SK-N-SH (cell line): ENCODE measurements around the gene SCARB1. TPM values are rescaled to one million over a fixed set of nuclear protein-coding genes. Genes with fewer than 3 reads are reported as not detected.

Source experiments
- CTCF ChIA-PET: fragments of 300-600, 350-600 bp; formaldehyde crosslinking; extraction: SDS; loops from one replicate; lab custom pipeline; 2021; lab: Yijun Ruan, JAX
- POLR2A ChIA-PET: fragments of 350-600 bp; sonication (Branson Sonifier 250); formaldehyde crosslinking; extraction: SDS; loops from one replicate; lab custom pipeline; 2020; ENCODE audit warnings: antibody characterized with exemption, inconsistent platforms; lab: Yijun Ruan, JAX
- DNase-seq: peaks from one replicate; pipeline ENCODE4 v3.0.0; 2012
- H2AFZ ChIP-seq: fragments of 200-600 bp; sonication (generic); 2 replicates; pipeline ENCODE4 v1.8.1; 2016; ENCODE audit warnings: antibody characterized with exemption, mild to moderate bottlenecking, low read depth
- H3F3A ChIP-seq: fragments of 200-600 bp; sonication (generic); replicated peaks from 2 replicates; pipeline ENCODE3; 2016; ENCODE audit warnings: antibody characterized with exemption, mild to moderate bottlenecking; ENCODE audit not compliant: insufficient read depth
- H3K27ac ChIP-seq, 2 experiments: fragments of 200-500 bp in 1 of 2; fragments of 200-600 bp in 1 of 2; sonication (Bioruptor generic) in 1 of 2; sonication (generic), shearing (Covaris generic) in 1 of 2; 2 replicates each; pipeline versions ENCODE4 v1.5.1 to v1.6.1; 2014 to 2016; ENCODE audit warnings: low read depth in 2 of 2, inconsistent platforms in 1 of 2, low read length in 1 of 2, mild to moderate bottlenecking in 1 of 2, mixed read lengths in 1 of 2
- H3K27me3 ChIP-seq: fragments of 200-600 bp; sonication (generic), shearing (Covaris generic); 2 replicates; pipeline ENCODE4 v1.6.1; 2016; ENCODE audit warnings: mixed run types; ENCODE audit not compliant: insufficient read depth
- H3K36me3 ChIP-seq, 2 experiments: fragments of 200-500 bp in 1 of 2; fragments of 200-600 bp in 1 of 2; sonication (Bioruptor generic) in 1 of 2; sonication (generic) in 1 of 2; replicated peaks in 1 of 2; 2 replicates each; pipeline versions ENCODE3 to v1.5.1; 2014 to 2016; ENCODE audit warnings: low read length in 1 of 2, mild to moderate bottlenecking in 1 of 2; ENCODE audit not compliant: insufficient read depth in 2 of 2, control insufficient read depth in 1 of 2
- H3K4me1 ChIP-seq, 2 experiments: fragments of 200-500 bp in 1 of 2; fragments of 200-600 bp in 1 of 2; sonication (Bioruptor generic) in 1 of 2; sonication (generic), shearing (Covaris generic) in 1 of 2; 2 replicates each; pipeline versions ENCODE4 v1.5.1 to v1.6.1; 2014 to 2016; ENCODE audit warnings: low read depth in 1 of 2, low read length in 1 of 2, mixed run types in 1 of 2; ENCODE audit not compliant: insufficient read depth in 2 of 2, control insufficient read depth in 1 of 2
- H3K4me2 ChIP-seq: fragments of 200-600 bp; sonication (generic), shearing (Covaris generic); 2 replicates; pipeline ENCODE4 v1.6.1; 2017; ENCODE audit warnings: mixed run types
- H3K4me3 ChIP-seq, 2 experiments: fragments of 200-500 bp in 1 of 2; fragments of 200-600 bp in 1 of 2; sonication (Bioruptor generic) in 1 of 2; sonication (generic), shearing (Covaris generic) in 1 of 2; 2 replicates each; pipeline versions ENCODE4 v1.5.1 to v1.8.1; 2014 to 2016; ENCODE audit warnings: low read depth in 2 of 2, inconsistent platforms in 1 of 2, low read length in 1 of 2, mild to moderate bottlenecking in 1 of 2, mixed read lengths in 1 of 2, moderate library complexity in 1 of 2
- H3K79me2 ChIP-seq: fragments of 200-600 bp; sonication (generic); 2 replicates; pipeline ENCODE4 v1.8.1; 2017; ENCODE audit warnings: mild to moderate bottlenecking; ENCODE audit not compliant: insufficient read depth
- H3K9ac ChIP-seq: fragments of 200-600 bp; sonication (generic); 2 replicates; pipeline ENCODE4 v1.6.1; 2017; ENCODE audit warnings: mixed run types
- H3K9me2 ChIP-seq: fragments of 200-600 bp; sonication (generic); 2 replicates; pipeline ENCODE4 v1.6.1; 2017; ENCODE audit warnings: mixed run types
- H3K9me3 ChIP-seq: fragments of 200-600 bp; sonication (generic); 2 replicates; pipeline ENCODE4 v1.6.1; 2017; ENCODE audit warnings: mixed run types, mild to moderate bottlenecking, moderate library complexity
- H4K20me1 ChIP-seq: fragments of 200-600 bp; sonication (generic); 2 replicates; pipeline ENCODE4 v1.6.1; 2017; ENCODE audit warnings: mild to moderate bottlenecking, mixed run types; ENCODE audit not compliant: insufficient read depth
- FOSL2 ChIP-seq: IDR thresholded peaks from 2 replicates; pipeline ENCODE4 v1.4.0; 2012; ENCODE audit warnings: low read depth, mild to moderate bottlenecking, moderate library complexity, borderline replicate concordance
- GABPA ChIP-seq: IDR thresholded peaks from 2 replicates; pipeline ENCODE4 v1.4.0; 2012; ENCODE audit warnings: low read depth, mild to moderate bottlenecking
- GATA2 ChIP-seq: sonication (generic); formaldehyde crosslinking; IDR thresholded peaks from 2 replicates; pipeline ENCODE4 v1.5.0; 2020; ENCODE audit warnings: mild to moderate bottlenecking, missing genetic modification reagents
- JUND ChIP-seq: IDR thresholded peaks from 2 replicates; pipeline ENCODE4 v1.4.0; 2012
- MEF2A ChIP-seq: IDR thresholded peaks from 2 replicates; pipeline ENCODE4 v1.4.0; 2012; ENCODE audit warnings: low read depth, borderline replicate concordance
- MXI1 ChIP-seq: IDR thresholded peaks from 2 replicates; pipeline ENCODE4 v1.6.1; 2012; ENCODE audit warnings: mild to moderate bottlenecking, low read depth, low read length, improper control_type of control experiment
- NFIC ChIP-seq: IDR thresholded peaks from 2 replicates; pipeline ENCODE4 v1.4.0; 2012; ENCODE audit warnings: borderline replicate concordance
- NRF1 ChIP-seq: IDR thresholded peaks from 2 replicates; pipeline ENCODE4 v1.6.1; 2012; ENCODE audit warnings: low read depth, mild to moderate bottlenecking, low read length
- RFX5 ChIP-seq: IDR thresholded peaks from 2 replicates; pipeline ENCODE4 v1.6.1; 2012; ENCODE audit warnings: mild to moderate bottlenecking, improper control_type of control experiment, low read length
- SIN3A ChIP-seq: IDR thresholded peaks from 2 replicates; pipeline ENCODE4 v1.6.1; 2012; ENCODE audit warnings: low read depth, mild to moderate bottlenecking, low read length, moderate library complexity, borderline replicate concordance
- YY1 ChIP-seq: IDR thresholded peaks from 2 replicates; pipeline ENCODE4 v1.4.0; 2012; ENCODE audit warnings: low read depth, mild to moderate bottlenecking
- WGBS: methylation state at CpG from one replicate; pipeline ENCODE4 v1.1.6; 2017; ENCODE audit warnings: low lambda C conversion rate; 5-methylcytosine and 5-hydroxymethylcytosine counted together
- polyA plus RNA-seq, 3 experiments: library from polyadenylated mRNA; depleted of rRNA; stranded (reverse); fragments of >200 nt; gene quantifications; 2 replicates each; pipeline ENCODE4 v1.2.3, GENCODE V29; 2012
- TF ChIP-seq, protein P1 (sequence below): fragments of 150-350 bp; IDR thresholded peaks from 2 replicates; pipeline ENCODE4 v1.6.1; 2016; ENCODE audit warnings: mild to moderate bottlenecking, low read depth, low read length
- TF ChIP-seq, protein P2 (sequence below): IDR thresholded peaks from 2 replicates; pipeline ENCODE4; 2012

The SCARB1 gene
- polyA plus RNA-seq, 1 of the 3 experiments (the other 2 are of a cell fraction) = 33.0 TPM

GRCh38 chr12:124739953-124740561 lies 123.6 kb downstream of the SCARB1 start (continued):
- no peak for TF ChIP-seq GATA2 (CRISPR knock-in tag)
- TF ChIP-seq, protein P1, sequence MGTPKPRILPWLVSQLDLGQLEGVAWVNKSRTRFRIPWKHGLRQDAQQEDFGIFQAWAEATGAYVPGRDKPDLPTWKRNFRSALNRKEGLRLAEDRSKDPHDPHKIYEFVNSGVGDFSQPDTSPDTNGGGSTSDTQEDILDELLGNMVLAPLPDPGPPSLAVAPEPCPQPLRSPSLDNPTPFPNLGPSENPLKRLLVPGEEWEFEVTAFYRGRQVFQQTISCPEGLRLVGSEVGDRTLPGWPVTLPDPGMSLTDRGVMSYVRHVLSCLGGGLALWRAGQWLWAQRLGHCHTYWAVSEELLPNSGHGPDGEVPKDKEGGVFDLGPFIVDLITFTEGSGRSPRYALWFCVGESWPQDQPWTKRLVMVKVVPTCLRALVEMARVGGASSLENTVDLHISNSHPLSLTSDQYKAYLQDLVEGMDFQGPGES = no peak

- DNase-seq = no peak
- Histone ChIP-seq H3K9me3 (no peaks in the 10 kb centered on the region), H4K20me1 (no peaks in the 10 kb centered on the region)
- TF ChIP-seq JUND (no peak), NFIC (no peak), GABPA (no peak), NRF1 (no peak), YY1 (no peak), MXI1 (no peak), RFX5 (no peak), SIN3A (no peak), MEF2A (no peak), FOSL2 (no peak)
- TF ChIP-seq, protein P2, sequence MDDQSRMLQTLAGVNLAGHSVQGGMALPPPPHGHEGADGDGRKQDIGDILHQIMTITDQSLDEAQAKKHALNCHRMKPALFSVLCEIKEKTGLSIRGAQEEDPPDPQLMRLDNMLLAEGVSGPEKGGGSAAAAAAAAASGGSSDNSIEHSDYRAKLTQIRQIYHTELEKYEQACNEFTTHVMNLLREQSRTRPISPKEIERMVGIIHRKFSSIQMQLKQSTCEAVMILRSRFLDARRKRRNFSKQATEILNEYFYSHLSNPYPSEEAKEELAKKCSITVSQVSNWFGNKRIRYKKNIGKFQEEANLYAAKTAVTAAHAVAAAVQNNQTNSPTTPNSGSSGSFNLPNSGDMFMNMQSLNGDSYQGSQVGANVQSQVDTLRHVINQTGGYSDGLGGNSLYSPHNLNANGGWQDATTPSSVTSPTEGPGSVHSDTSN = no peak
- TF ChIP-seq, all 33 proteins: peak for 0
- Histone ChIP-seq H3K36me3 (no peaks in the 10 kb centered on the region), H3K27ac (no peak overlapping the region), H2AFZ (no peak overlapping the region), H3F3A (peaks cover 4% of the 10 kb centered on the region), H3K4me3 (no peak overlapping the region), H3K9me2 (no peaks in the 10 kb centered on the region), H3K4me1 (peaks cover 0 to 12% of the 10 kb centered on the region in 2 experiments; a peak in 2 of 4 replicates), H3K79me2 (no peaks in the 10 kb centered on the region), H3K9ac (no peak overlapping the region), H3K27me3 (no peaks in the 10 kb centered on the region), H3K4me2 (no peak overlapping the region)
- 90% methylated on average over 21 of the region's 34 CpGs for WGBS
- ChIA-PET POLR2A (no interaction called here), CTCF (interaction anchor here (0.8 kb wide), 1 partner anchor 28 kb away, joined by 3 read pairs; no protein-coding TSS in a partner anchor)
Measured at GRCh38 chr12:124738636-124739467, 124.8 kb downstream of the SCARB1 start.
